NCI-H460 (cell line): ENCODE data around the gene SNX10. TPM values are rescaled to one million over a fixed set of nuclear protein-coding genes. Genes with fewer than 3 reads are reported as not detected.

Source experiments
- DNase-seq: peaks from one replicate; pipeline ENCODE4 v3.0.0-alpha.2; 2016; ENCODE audit warnings: low read depth; ENCODE audit errors: extremely low read depth
- total RNA-seq: library from RNA; depleted of rRNA; stranded (reverse); fragments of >200 nt; shearing (Covaris generic); gene quantifications from 2 replicates; pipeline ENCODE4 v1.2.3, GENCODE V29; 2014

Gene SNX10
- total RNA-seq, 1 experiment from 2014 or later, result 18.3 TPM

DNA sequence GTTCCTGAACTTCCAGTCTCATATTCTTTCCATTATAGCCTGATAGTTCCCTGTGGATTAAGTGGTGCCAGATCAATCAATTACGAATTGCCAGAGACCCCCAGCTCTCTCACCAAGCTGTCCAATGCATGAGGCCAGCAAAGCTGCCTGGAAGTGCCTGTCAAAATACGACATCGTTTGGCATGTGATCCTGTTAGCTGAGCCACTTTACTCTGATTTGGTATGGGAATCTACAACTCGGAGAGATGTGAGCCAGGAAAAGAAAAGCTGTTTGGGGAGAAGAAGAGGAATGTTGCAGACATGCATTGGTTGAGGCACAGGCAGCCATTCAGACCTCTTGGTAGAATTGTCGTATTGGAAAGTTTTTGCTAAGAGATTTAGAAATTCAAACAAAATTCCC lies 3.9 kb downstream of the SNX10 start:
- no peak for DNase-seq

- no peak for DNase-seq
These were observed 6.9 kb downstream of the SNX10 start for GRCh38 chr7:26298472-26299058.

GRCh38 chr7:26305090-26305868 lies 13.6 kb downstream of the SNX10 start:
- DNase-seq, result no peak

DNA sequence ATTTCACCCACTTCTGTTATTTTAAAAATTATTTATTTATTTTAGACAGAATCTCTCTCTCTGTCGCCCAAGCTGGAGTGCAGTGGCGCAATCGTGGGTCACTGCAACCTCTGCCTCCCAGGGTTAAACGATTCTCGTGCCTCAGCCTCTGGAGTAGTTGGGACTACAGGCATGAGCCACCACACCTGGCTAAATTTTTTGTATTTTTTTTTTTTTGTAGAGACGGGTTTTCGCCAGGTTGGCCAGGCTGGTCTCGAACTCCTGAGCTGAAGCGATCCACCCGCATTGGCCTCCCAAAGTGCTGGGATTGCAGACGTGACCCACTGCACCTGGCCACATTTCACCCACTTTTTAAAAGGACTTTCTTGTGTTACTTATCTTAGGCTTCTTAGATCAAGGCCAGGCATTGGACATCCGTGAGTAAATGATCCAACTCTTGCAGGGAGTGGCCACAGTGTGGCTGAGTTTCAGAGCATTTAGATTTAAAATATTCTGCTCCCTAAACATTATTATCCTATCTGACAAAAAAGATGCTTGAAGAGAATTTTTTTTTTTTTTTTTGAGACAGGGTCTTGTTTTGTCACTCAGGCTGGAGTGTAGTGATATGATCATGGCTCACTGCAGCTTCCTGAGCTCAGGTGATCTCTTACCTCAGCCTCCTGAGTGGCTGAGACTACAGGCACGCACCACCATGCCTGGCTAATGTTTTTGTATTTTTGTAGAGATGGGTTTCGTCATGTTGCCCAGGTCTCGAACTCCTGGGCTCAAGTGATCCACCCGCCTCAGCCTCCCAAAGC lies 14.4 kb downstream of the SNX10 start:
- DNase-seq, result no peak

DNA sequence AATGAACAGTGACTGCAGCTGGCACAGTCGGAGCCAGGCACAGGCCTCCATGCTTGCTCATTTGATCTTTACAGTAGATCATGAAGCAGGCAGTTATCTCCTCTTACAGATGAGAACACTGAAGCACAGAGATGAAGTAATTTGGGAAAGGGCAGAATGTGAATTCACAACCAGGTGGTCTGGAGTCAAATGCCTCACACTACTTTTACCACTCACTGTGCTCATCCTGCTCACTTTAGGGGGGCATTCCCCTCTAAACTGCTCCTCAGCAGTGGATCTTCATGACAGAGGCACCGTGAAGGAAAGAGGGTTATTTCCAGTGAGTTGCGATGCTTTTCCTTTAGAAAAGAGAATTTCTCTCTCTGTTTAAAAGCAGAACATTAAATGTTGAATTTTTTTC lies 15.1 kb downstream of the SNX10 start:
- no peak for DNase-seq

DNA sequence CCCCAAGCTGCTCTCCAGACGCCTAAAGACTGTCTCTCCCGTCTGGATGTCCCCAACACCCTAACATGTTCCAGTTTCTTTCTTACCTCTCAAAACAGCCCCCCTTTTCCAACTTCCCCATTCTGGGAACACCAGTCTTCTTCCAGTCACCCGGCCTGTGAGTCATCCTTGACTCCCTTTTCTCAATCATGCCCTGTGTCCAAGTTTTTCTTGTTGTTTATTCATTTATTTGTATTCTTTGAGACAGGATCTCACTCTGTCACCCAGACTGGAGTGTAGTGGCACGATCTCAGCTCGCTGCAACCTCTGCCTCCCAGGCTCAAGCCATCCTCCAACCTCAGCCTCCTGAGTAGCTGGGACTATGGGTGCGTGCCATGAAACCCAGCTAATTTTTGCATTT lies 15.6 kb downstream of the SNX10 start:
- DNase-seq, result no peak

- DNase-seq, result no peak
These were observed 16.1 kb downstream of the SNX10 start for GRCh38 chr7:26307791-26308190.

GRCh38 chr7:26308551-26308950 lies 16.9 kb downstream of the SNX10 start:
- no peak for DNase-seq

GRCh38 chr7:26309089-26309488 lies 17.4 kb downstream of the SNX10 start:
- DNase-seq, result no peak

DNA sequence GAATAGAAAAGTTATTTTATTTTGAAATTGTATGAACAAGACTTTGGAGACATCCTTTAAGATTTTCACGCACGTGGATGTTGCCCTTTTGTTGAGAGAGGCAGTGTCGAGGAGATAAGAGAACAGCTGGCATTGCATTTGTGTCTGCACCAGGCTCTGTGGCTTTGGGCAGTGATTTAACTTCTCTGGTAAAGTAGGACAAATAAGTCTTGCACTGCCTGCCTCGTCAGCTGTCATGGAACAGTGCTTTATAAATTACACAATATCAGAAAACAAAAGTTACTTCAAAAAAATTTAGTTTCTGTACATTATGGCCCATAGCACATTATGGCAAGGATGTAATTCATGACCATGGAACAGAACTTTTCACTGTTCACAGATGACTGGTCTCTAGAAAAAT lies 20.1 kb downstream of the SNX10 start:
- no peak for DNase-seq

GRCh38 chr7:26317211-26317610 lies 25.5 kb downstream of the SNX10 start:
- no peak for DNase-seq

- no peak for DNase-seq
These were observed 27.3 kb downstream of the SNX10 start for GRCh38 chr7:26318921-26319320.

DNA sequence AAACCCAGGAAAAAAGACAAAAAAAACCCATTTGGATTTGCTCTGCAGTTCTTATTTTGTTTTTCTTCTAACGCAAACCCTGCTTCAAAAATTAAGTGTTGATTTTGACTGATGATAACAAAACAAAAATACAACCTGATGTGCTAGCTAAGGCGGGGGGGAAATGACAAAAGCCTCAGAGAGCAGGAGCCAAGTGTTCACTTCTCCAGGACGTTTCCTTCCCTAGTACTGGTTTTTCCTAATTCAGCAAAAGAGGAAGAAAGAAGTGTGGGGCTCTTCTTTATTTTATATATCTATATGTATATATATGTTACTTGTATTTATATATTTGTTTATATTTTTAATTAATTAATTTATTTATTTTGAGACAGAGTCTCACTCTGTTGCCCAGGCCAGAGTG lies 28.0 kb downstream of the SNX10 start:
- no peak for DNase-seq

DNA sequence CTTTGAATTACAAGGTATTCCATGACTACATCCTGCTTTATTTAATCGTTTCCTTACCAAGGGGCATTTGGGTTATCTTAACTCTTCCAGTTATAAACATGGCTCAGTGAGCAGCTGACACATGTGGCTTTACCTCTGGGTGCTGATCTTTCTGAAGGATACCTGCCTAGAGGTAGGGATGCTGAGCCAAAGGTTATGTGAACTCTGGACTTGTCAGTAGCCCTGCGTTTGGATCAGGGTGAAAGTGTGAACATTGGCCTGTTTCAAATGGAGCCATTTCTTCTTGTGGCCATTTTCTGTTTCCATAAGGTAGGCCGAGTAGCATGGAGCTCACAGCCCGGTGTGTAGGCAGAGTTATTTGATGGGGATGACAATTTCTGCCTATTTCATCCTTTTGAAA lies 29.2 kb downstream of the SNX10 start:
- no peak for DNase-seq

- DNase-seq, result no peak
These were observed 29.8 kb downstream of the SNX10 start for GRCh38 chr7:26321435-26321834.

GRCh38 chr7:26326211-26326610 lies 34.5 kb downstream of the SNX10 start:
- no peak for DNase-seq

DNA sequence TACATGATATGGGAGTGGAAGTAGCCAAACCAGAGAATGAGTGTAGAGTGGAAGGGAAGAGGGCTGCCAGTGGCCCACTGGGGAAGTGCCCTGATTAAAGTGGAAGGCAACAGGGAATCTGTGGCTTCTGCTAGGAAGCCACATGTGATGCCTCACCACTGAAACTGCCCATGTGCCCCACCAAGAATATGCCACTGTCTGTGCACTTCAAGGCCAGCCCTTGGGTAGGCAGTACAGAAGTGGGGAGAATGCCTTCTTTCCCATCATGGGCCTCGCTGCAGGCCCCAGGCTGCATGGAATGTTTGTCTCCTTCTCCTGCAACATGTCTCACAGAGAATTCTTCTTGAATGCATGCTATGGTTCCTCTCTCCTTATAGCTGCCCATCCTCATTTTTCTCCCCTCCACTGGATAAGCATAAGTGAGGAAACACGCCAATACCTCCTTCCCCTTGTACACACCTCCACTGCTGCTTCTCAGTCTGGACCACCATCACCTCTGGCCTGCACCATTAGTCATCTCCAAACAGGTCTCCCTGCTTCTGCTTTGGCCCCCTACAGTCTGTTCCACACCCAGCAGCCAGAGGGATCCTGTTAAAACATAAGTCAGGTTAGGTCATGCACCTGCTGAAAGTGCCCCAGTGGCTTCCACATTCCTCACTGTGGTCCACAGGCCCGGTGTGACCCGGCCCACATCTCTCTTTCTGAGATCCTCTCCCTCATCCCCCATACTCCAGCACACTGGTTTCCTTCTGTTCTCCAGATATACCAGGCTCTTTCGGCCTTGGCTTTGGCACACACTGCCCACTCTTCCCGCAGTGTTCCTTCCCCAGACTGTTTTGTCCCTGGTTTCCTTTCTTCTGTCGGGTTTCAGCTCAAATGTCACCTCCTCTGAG lies 37.1 kb downstream of the SNX10 start:
- no peak for DNase-seq

- no peak for DNase-seq
These were observed 38.0 kb downstream of the SNX10 start for GRCh38 chr7:26329520-26330255.

GRCh38 chr7:26331113-26331512 lies 39.5 kb downstream of the SNX10 start:
- DNase-seq, result no peak

DNA sequence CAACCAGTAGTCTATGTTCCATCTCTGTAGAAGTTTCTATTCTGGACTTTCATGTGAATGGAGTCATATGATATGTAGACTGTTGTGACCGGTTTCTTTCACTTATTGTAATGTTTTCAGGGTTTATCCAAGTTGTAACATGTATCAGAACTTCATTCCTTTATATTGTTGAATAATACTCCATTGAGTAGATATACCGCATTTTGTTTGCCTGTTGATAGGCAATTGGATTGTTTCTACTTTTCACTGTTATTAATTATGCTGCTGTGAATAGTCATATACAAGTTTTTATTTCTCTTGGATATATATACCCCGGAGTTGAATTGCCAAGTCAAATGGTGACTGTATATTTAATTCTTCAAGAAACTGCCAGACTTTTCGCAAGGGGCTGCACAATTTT lies 40.1 kb downstream of the SNX10 start:
- DNase-seq, result no peak
